ENCODE results near the gene IGFBP2. TPM values are rescaled to one million over a fixed set of nuclear protein-coding genes. Genes with fewer than 3 reads are reported as not detected.

The IGFBP2 gene
- total RNA-seq, 6 experiments from 2014 or later: 0.28 to 0.40 TPM; not detected in 4

DNA sequence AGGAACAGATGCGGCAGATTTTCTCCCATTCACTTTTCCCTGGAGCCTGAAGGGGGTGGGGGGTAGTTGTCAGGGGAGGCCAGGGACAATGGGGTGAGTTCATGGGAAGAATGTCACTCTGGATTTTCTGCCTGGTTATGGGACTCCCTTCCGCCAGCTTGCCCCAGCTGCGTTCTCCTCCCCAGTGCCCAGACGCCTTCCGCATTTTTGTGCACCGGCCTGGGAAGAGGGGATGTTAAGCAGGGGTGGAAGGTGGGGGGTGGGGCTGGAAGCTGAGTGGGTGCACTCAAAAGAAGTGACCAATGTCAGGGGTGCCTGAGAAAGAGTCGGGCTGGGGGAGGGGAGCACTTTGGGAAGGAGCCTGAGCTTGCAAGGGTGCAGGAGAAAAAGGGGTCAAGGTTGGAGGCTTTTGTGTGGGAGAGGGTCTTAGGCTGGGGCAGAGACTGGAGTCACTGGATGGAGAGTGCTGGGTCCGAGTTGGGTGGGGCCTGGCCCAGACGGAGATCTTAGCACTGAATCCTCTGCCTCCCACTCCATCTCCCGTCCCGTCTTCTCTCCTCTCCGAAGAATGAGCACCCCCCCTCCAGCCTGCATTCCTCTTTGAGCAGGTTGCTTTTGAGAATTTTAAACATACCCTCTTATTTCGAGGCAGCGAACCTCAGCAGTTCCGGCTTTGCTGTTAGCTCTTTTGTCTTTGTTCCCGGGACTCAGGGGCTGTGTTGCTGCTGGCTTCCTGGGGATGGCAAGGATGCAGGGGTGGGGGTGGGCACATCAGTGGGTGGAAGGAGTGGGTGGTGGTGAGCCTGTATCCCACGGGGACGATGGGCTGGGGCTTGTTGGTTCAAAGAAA, 2.7 kb downstream of the IGFBP2 start:
- Mint-ChIP-seq H3K4me1 (ENCODE audit: low read depth) (peaks cover 42% of the 10 kb centered on the region), H3K27me3 (ENCODE audit: insufficient read depth) (peaks cover 66% of the 10 kb centered on the region), H3K36me3 (ENCODE audit: low read depth) (no peaks in the 10 kb centered on the region), H3K9me3 (no peaks in the 10 kb centered on the region), H3K27ac (no peak overlapping the region), H3K4me3 (peak overlapping the region; percentile 30; the same call in 1 of the 2 replicates)
- DNase-seq: no peak
- TF ChIP-seq, protein P1, sequence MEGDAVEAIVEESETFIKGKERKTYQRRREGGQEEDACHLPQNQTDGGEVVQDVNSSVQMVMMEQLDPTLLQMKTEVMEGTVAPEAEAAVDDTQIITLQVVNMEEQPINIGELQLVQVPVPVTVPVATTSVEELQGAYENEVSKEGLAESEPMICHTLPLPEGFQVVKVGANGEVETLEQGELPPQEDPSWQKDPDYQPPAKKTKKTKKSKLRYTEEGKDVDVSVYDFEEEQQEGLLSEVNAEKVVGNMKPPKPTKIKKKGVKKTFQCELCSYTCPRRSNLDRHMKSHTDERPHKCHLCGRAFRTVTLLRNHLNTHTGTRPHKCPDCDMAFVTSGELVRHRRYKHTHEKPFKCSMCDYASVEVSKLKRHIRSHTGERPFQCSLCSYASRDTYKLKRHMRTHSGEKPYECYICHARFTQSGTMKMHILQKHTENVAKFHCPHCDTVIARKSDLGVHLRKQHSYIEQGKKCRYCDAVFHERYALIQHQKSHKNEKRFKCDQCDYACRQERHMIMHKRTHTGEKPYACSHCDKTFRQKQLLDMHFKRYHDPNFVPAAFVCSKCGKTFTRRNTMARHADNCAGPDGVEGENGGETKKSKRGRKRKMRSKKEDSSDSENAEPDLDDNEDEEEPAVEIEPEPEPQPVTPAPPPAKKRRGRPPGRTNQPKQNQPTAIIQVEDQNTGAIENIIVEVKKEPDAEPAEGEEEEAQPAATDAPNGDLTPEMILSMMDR (IDR thresholded peaks at IDR 0.05): no peak

DNA sequence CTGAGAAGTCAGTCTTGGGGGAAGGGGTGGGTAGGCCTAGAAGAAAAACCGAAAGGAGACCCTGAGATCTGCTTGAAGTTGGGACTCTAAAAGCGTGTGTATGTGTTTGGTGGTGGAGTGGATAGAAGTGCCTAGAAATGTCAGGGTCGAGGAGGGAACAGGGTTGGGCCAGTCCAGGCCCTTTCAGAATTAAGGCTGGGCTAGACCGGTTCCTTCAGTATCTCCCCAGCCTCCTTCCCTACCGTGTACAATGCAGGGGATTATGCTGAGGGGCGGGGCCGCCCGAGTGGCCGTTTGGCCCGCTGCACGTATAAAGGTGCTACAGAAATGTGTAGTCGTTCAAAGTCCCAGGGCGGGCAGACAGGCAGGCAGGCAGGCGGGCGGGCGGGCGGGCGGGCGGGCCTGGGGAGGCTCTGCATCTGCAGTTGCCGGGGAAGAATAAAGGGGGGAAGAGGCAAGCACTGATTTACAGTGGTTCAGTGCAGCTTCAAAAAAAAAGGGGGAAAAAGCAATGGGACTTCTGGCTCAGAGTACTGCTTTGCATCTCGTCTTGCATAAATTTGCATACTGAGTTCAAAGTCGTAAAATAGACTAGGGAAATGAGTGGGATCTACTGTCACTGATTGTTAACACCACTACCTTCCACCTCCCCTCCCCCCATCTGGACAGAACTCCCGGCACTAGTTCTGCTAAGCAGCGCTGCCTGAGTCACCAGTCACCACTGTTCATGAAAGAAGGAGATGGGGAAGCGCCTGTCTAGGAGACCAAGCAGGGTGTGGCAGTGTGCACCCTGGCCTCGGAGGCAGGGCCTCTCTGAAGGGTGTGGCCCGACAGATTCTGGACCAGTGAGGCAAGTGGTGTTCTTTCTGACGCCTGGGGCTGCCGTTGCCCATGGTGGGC, 3.6 kb downstream of the IGFBP2 start:
- H3K27me3 Mint-ChIP-seq (ENCODE audit: insufficient read depth): peaks cover 61% of the 10 kb centered on the region
- peak overlapping the region; percentile 30; the same call in 1 of the 2 replicates for H3K4me3 Mint-ChIP-seq
- peak; percentile 46 for DNase-seq
- no peaks in the 10 kb centered on the region for H3K9me3 Mint-ChIP-seq
- H3K4me1 Mint-ChIP-seq (ENCODE audit: low read depth): peaks cover 42% of the 10 kb centered on the region
- H3K36me3 Mint-ChIP-seq (ENCODE audit: low read depth): no peaks in the 10 kb centered on the region
- TF ChIP-seq, protein P1 (IDR thresholded peaks at IDR 0.05): no peak
- no peak overlapping the region for H3K27ac Mint-ChIP-seq

DNA sequence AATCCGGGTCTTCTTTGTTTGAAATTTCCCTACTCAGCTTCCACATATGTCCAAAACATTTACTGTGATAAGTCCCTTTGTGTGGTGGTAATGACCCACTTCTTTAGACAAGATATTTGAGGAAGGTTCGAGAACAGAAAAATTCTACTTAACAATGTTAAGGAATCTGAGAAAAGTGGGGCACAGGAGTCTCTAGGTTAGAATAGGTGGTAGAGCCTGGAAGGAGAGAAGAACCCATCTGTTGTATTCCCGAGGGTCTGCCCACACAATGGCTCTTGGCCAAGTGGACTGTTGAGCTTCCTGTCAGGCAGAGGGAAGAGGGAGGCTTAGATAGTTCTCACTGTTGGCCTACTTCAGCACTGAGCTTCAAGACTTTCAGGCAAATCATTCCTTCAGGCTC, 4.3 kb downstream of the IGFBP2 start:
- Mint-ChIP-seq H3K27me3 (ENCODE audit: insufficient read depth) (peaks cover 55% of the 10 kb centered on the region), H3K27ac (no peak overlapping the region), H3K4me3 (peak overlapping the region; percentile 19; the same call in 1 of the 2 replicates), H3K9me3 (no peaks in the 10 kb centered on the region), H3K36me3 (ENCODE audit: low read depth) (no peaks in the 10 kb centered on the region), H3K4me1 (ENCODE audit: low read depth) (peaks cover 41% of the 10 kb centered on the region)
- no peak for DNase-seq
- TF ChIP-seq, protein P1 (IDR thresholded peaks at IDR 0.05): no peak

DNA sequence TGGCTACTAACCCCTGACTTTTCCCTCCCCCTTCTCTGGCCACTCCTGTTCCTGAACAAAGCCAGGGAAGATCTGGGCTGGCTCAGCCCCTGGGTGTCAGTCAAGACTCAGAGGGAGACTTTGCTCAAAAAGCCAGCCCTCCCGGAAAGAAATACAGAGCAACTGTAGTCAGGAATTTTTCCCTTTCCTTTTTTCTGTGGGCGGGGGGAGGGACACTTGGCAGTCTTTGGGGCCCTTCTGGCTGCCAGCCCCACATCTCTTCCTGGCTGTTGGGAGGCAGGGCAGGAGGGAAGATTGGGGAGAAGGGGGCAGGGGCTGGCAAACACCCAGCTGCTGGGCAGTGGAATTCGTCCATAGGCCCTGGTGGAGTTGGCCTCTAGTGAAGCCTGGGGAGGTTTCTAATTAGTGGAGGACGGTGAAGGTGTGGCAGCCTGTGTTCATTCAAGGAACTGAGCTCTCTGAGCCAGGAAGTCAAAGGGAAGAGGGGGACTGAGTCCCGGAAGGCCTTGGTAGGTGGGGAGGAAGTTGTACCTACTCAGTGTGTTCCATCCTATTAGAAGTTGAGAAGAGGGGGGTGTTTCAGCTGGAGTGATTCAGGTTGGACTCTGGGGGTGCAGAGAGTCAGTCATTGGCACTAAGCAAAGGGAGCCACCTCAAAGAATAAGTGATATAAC, 10.9 kb downstream of the IGFBP2 start:
- H3K4me1 Mint-ChIP-seq (ENCODE audit: low read depth): peaks cover 9% of the 10 kb centered on the region
- H3K27me3 Mint-ChIP-seq (ENCODE audit: insufficient read depth): peaks cover 21% of the 10 kb centered on the region
- no peaks in the 10 kb centered on the region for H3K9me3 Mint-ChIP-seq
- no peak overlapping the region for H3K4me3 Mint-ChIP-seq
- H3K27ac Mint-ChIP-seq: no peak overlapping the region
- no peaks in the 10 kb centered on the region for H3K36me3 Mint-ChIP-seq (ENCODE audit: low read depth)
- TF ChIP-seq, protein P1 (IDR thresholded peaks at IDR 0.05): no peak
- no peak for DNase-seq
